GM10248 (cell line): ENCODE measurements around the gene AFAP1.

Experiments used
- CTCF ChIA-PET: fragments of 300-600 bp; sonication (Branson Sonifier 250); formaldehyde crosslinking; extraction: SDS; loops from one replicate; lab custom pipeline; 2021; ENCODE audit warnings: antibody characterized with exemption; lab: Yijun Ruan, JAX
- POLR2A ChIA-PET: fragments of 350-650 bp; sonication (Branson Sonifier 250); formaldehyde crosslinking; extraction: SDS; loops from one replicate; lab custom pipeline; 2020; ENCODE audit warnings: antibody characterized with exemption; lab: Yijun Ruan, JAX
- DNase-seq: peaks from one replicate; pipeline ENCODE4 v3.0.0; 2012; ENCODE audit errors: extremely low spot score
- CTCF ChIP-seq: IDR thresholded peaks from 2 replicates; pipeline ENCODE4 v1.5.1; 2012; ENCODE audit warnings: mild to moderate bottlenecking, low read depth; ENCODE audit errors: extremely low read depth, missing control alignments, control extremely low read depth

The AFAP1 gene

GRCh38 chr4:7904952-7905915 is 34.4 kb downstream of the AFAP1 start:
- no peak for TF ChIP-seq CTCF
- CTCF ChIA-PET = interaction anchor here (1.1 to 1.5 kb wide), 2 partner anchors 11 to 41 kb away, joined by 3 read pairs; no protein-coding TSS in a partner anchor
- no peak for DNase-seq
- POLR2A ChIA-PET = no interaction called here

GRCh38 chr4:7903791-7904516 is 35.7 kb downstream of the AFAP1 start:
- DNase-seq = no peak
- ChIA-PET CTCF (interaction anchor here (0.8 to 1.5 kb wide), 2 partner anchors 40 to 60 kb away, joined by 3 read pairs; no protein-coding TSS in a partner anchor), POLR2A (no interaction called here)
- no peak for TF ChIP-seq CTCF

GRCh38 chr4:7902826-7903225 is 36.8 kb downstream of the AFAP1 start:
- DNase-seq = no peak
- TF ChIP-seq CTCF = no peak
- ChIA-PET CTCF (interaction anchor here (1.2 kb wide), 1 partner anchor 84 kb away, joined by 3 read pairs; no protein-coding TSS in a partner anchor), POLR2A (no interaction called here)

- TF ChIP-seq CTCF = no peak
- DNase-seq = no peak
- ChIA-PET POLR2A (no interaction called here), CTCF (interaction anchor here (1.2 kb wide), 1 partner anchor 85 kb away, joined by 3 read pairs; no protein-coding TSS in a partner anchor)
Measured at GRCh38 chr4:7902101-7902553, 37.5 kb downstream of the AFAP1 start.

- ChIA-PET CTCF (interaction anchor here (1.2 to 1.4 kb wide), 2 partner anchors 27 to 85 kb away, joined by 3 read pairs; no protein-coding TSS in a partner anchor), POLR2A (no interaction called here)
- TF ChIP-seq CTCF = no peak
- DNase-seq = no peak
Measured at GRCh38 chr4:7901311-7901885, 38.3 kb downstream of the AFAP1 start.
